H1 (cell line): Measurements from ENCODE around the gene PIAS1.

Source experiments
- CEBPB ChIP-seq: IDR thresholded peaks from 2 replicates; pipeline ENCODE4 v1.6.1; 2012; ENCODE audit warnings: low read depth, low read length
- CREB1 ChIP-seq: IDR thresholded peaks from 2 replicates; pipeline ENCODE4 v1.6.1; 2012; ENCODE audit warnings: inconsistent platforms
- CTCF ChIP-seq, 3 experiments: IDR thresholded peaks; 1 replicate in 2 of 3; 2 replicates in 1 of 3; pipeline versions ENCODE4 v1.5.1 to v1.6.1; 2011; ENCODE audit warnings: low read length in 3 of 3, mild to moderate bottlenecking in 3 of 3, inconsistent platforms in 2 of 3, low read depth in 1 of 3, moderate library complexity in 1 of 3; ENCODE audit not compliant: insufficient read depth in 1 of 3; ENCODE audit errors: control extremely low read depth in 1 of 3
- POLR2A ChIP-seq, 2 experiments: IDR thresholded peaks; 1 replicate in 1 of 2; 2 replicates in 1 of 2; pipeline ENCODE4 v1.6.1; 2011; ENCODE audit warnings: low read depth in 2 of 2, low read length in 2 of 2, mild to moderate bottlenecking in 2 of 2; ENCODE audit errors: control extremely low read depth in 1 of 2
- RFX5 ChIP-seq: IDR thresholded peaks from 2 replicates; pipeline ENCODE4 v1.6.1; 2011; ENCODE audit warnings: low read depth, low read length, improper control_type of control experiment, borderline replicate concordance
- TAF1 ChIP-seq: IDR thresholded peaks from 2 replicates; pipeline ENCODE4 v1.6.1; 2011; ENCODE audit warnings: mild to moderate bottlenecking, low read depth, low read length

GRCh38 chr15:68173119-68173518 is 119.0 kb downstream of the PIAS1 start:
- TF ChIP-seq CTCF (IDR thresholded peaks at IDR 0.05; ENCODE audit: control extremely low read depth in 1 of 3, insufficient read depth in 1 of 3, low read depth in 1 of 3, low read length in 3 of 3), result no peak
- TF ChIP-seq RFX5, result no peak
- no peak for TF ChIP-seq POLR2A (IDR thresholded peaks at IDR 0.05; ENCODE audit: control extremely low read depth in 1 of 2, low read depth in 2 of 2, low read length in 2 of 2)
- TF ChIP-seq CEBPB, result no peak
- no peak for TF ChIP-seq TAF1
- TF ChIP-seq CREB1, result no peak
